ENCODE measurements around the gene PKDCC. TPM values are rescaled to one million over a fixed set of nuclear protein-coding genes. Genes with fewer than 3 reads are reported as not detected.
"Not testable (repeated sequence)": the region's sequence is repeated elsewhere in the genome, so short reads cannot be mapped to it uniquely, and the experiment has no call there.

The PKDCC gene
- total RNA-seq, 1 donor, result 0.27 TPM

- DNase-seq (ENCODE audit: low read depth in 2 of 3, low spot score in 2 of 3), result peak in 1 of 3 donors; percentile 31
Measured at GRCh38 chr2:42060718-42061619, 13.1 kb downstream of the PKDCC start.

- DNase-seq (ENCODE audit: low read depth in 2 of 3, low spot score in 2 of 3), result no peak
Measured at GRCh38 chr2:42061839-42062238, 14.0 kb downstream of the PKDCC start.

- no peak for DNase-seq (ENCODE audit: low read depth in 2 of 3, low spot score in 2 of 3)
Measured at GRCh38 chr2:42063431-42064171, 15.8 kb downstream of the PKDCC start.

- no peak for DNase-seq (ENCODE audit: low read depth in 2 of 3, low spot score in 2 of 3)
Measured at GRCh38 chr2:42064417-42064942, 16.7 kb downstream of the PKDCC start.

GRCh38 chr2:42065753-42066152 is 17.9 kb downstream of the PKDCC start:
- DNase-seq (ENCODE audit: low read depth in 2 of 3, low spot score in 2 of 3), result not testable (repeated sequence)

GRCh38 chr2:42067001-42067400 is 19.2 kb downstream of the PKDCC start:
- not testable (repeated sequence) for DNase-seq (ENCODE audit: low read depth in 2 of 3, low spot score in 2 of 3)

GRCh38 chr2:42067521-42067920 is 19.7 kb downstream of the PKDCC start:
- DNase-seq (ENCODE audit: low read depth in 2 of 3, low spot score in 2 of 3), result no peak

GRCh38 chr2:42068571-42069178 is 20.9 kb downstream of the PKDCC start:
- DNase-seq (ENCODE audit: low read depth in 2 of 3, low spot score in 2 of 3), result no peak

GRCh38 chr2:42069568-42069967 is 21.7 kb downstream of the PKDCC start:
- DNase-seq (ENCODE audit: low read depth in 2 of 3, low spot score in 2 of 3), result no peak

GRCh38 chr2:42071791-42072190 is 24.0 kb downstream of the PKDCC start:
- DNase-seq (ENCODE audit: low read depth in 2 of 3, low spot score in 2 of 3), result no peak

- DNase-seq (ENCODE audit: low read depth in 2 of 3, low spot score in 2 of 3), result no peak
Measured at GRCh38 chr2:42072349-42073118, 24.7 kb downstream of the PKDCC start.

- DNase-seq (ENCODE audit: low read depth in 2 of 3, low spot score in 2 of 3), result no peak
Measured at GRCh38 chr2:42073739-42074503, 26.1 kb downstream of the PKDCC start.

GRCh38 chr2:42074661-42075060 is 26.8 kb downstream of the PKDCC start:
- no peak for DNase-seq (ENCODE audit: low read depth in 2 of 3, low spot score in 2 of 3)

- DNase-seq (ENCODE audit: low read depth in 2 of 3, low spot score in 2 of 3), result peak in 1 of 3 donors; percentile 43
Measured at GRCh38 chr2:42076357-42077225, 28.8 kb downstream of the PKDCC start.

- no peak for DNase-seq (ENCODE audit: low read depth in 2 of 3, low spot score in 2 of 3)
Measured at GRCh38 chr2:42077343-42077742, 29.5 kb downstream of the PKDCC start.

- no peak for DNase-seq (ENCODE audit: low read depth in 2 of 3, low spot score in 2 of 3)
Measured at GRCh38 chr2:42079737-42080287, 32.0 kb downstream of the PKDCC start.

GRCh38 chr2:42081151-42081550 is 33.3 kb downstream of the PKDCC start:
- not testable (repeated sequence) for DNase-seq (ENCODE audit: low read depth in 2 of 3, low spot score in 2 of 3)

GRCh38 chr2:42082016-42082415 is 34.2 kb downstream of the PKDCC start:
- DNase-seq (ENCODE audit: low read depth in 2 of 3, low spot score in 2 of 3), result no peak
